Measurements from ENCODE around the gene DAB2IP. TPM values are rescaled to one million over a fixed set of nuclear protein-coding genes. Genes with fewer than 3 reads are reported as not detected.

Gene DAB2IP
- polyA plus RNA-seq, 1 donor from 2014 or later, result 17.3 TPM

DNA sequence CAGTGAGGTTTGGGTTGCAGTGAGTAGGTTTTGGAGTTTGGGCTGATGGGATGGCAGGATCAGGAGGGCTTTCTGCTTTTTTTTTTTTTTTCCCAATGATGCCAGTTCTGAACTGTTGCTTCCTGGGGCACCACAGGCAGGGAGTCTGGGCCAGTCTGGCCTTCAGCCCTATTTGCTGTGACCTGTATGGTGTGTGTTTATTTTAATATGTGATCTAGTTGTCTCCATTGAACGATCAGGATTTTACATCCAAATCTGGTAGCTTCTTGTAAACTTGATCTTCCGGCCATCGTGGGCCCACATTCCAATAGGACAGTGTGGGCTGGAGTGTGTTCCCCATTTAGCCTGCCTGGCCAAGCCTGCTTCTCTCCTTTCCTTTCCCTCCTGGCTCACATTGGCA is 25.8 kb upstream of the DAB2IP start:
- Histone ChIP-seq H2AFZ (ENCODE audit: low read depth, low read length) (no peak overlapping the region), H3K4me2 (ENCODE audit: low read length) (no peak overlapping the region), H3K9me3 (ENCODE audit: low read length) (no peaks in the 10 kb centered on the region), H3K27me3 (ENCODE audit: insufficient read depth, low read depth, low read length) (no peaks in the 10 kb centered on the region), H3K36me3 (ENCODE audit: insufficient read depth, low read length) (no peaks in the 10 kb centered on the region), H3K79me2 (replicated peaks; ENCODE audit: insufficient read depth, low read length) (no peaks in the 10 kb centered on the region), H3K4me3 (ENCODE audit: low read length) (no peak overlapping the region), H3K9ac (ENCODE audit: low read length) (no peak overlapping the region), H3K9me2 (ENCODE audit: insufficient read depth, low read length) (no peaks in the 10 kb centered on the region), H4K20me1 (ENCODE audit: insufficient read depth) (no peaks in the 10 kb centered on the region), H3K27ac (ENCODE audit: low read length) (no peak overlapping the region), H3F3A (ENCODE audit: insufficient read depth, low read length, poor library complexity, severe bottlenecking) (no peaks in the 10 kb centered on the region)
- TF ChIP-seq, protein P1, sequence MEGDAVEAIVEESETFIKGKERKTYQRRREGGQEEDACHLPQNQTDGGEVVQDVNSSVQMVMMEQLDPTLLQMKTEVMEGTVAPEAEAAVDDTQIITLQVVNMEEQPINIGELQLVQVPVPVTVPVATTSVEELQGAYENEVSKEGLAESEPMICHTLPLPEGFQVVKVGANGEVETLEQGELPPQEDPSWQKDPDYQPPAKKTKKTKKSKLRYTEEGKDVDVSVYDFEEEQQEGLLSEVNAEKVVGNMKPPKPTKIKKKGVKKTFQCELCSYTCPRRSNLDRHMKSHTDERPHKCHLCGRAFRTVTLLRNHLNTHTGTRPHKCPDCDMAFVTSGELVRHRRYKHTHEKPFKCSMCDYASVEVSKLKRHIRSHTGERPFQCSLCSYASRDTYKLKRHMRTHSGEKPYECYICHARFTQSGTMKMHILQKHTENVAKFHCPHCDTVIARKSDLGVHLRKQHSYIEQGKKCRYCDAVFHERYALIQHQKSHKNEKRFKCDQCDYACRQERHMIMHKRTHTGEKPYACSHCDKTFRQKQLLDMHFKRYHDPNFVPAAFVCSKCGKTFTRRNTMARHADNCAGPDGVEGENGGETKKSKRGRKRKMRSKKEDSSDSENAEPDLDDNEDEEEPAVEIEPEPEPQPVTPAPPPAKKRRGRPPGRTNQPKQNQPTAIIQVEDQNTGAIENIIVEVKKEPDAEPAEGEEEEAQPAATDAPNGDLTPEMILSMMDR (IDR thresholded peaks at IDR 0.05; ENCODE audit: poor library complexity, severe bottlenecking), result no peak
- TF ChIP-seq RAD21 (conservative IDR thresholded peaks at IDR 0.05) (no peak), POLR2AphosphoS5 (IDR thresholded peaks at IDR 0.05) (no peak), EZH2 (IDR thresholded peaks at IDR 0.05; ENCODE audit: borderline replicate concordance, insufficient read depth, low read length, poor library complexity, severe bottlenecking) (no peak), SMC3 (conservative IDR thresholded peaks at IDR 0.05; ENCODE audit: poor library complexity) (no peak)

DNA sequence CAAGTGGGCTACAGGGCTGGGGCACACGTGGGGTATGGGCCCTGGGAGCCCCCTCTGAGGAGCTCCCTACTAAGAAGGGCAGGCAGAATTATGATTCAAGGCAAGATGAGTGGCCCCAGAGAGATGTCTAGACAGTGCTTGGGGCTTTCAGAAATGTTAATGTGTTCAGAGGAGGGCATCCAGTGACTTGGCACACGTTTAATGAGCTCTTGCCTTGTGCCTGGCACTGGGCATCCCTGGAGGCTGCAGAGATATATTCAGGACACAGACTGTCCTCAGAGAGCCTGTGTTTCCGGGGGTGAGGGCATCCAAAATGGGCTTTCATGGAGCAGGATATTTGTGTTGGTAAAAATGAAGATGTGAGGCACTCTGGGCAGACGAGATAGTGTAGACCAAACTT is 25.4 kb upstream of the DAB2IP start:
- Histone ChIP-seq H3K9me3 (ENCODE audit: low read length) (no peaks in the 10 kb centered on the region), H3K36me3 (ENCODE audit: insufficient read depth, low read length) (no peaks in the 10 kb centered on the region), H3K4me2 (ENCODE audit: low read length) (no peak overlapping the region), H3K9me2 (ENCODE audit: insufficient read depth, low read length) (no peaks in the 10 kb centered on the region), H3K79me2 (replicated peaks; ENCODE audit: insufficient read depth, low read length) (no peaks in the 10 kb centered on the region), H3K9ac (ENCODE audit: low read length) (no peak overlapping the region), H3F3A (ENCODE audit: insufficient read depth, low read length, poor library complexity, severe bottlenecking) (no peaks in the 10 kb centered on the region), H2AFZ (ENCODE audit: low read depth, low read length) (no peak overlapping the region), H3K27ac (ENCODE audit: low read length) (no peak overlapping the region), H4K20me1 (ENCODE audit: insufficient read depth) (no peaks in the 10 kb centered on the region), H3K27me3 (ENCODE audit: insufficient read depth, low read depth, low read length) (no peaks in the 10 kb centered on the region), H3K4me3 (ENCODE audit: low read length) (no peak overlapping the region)
- TF ChIP-seq, protein P2, sequence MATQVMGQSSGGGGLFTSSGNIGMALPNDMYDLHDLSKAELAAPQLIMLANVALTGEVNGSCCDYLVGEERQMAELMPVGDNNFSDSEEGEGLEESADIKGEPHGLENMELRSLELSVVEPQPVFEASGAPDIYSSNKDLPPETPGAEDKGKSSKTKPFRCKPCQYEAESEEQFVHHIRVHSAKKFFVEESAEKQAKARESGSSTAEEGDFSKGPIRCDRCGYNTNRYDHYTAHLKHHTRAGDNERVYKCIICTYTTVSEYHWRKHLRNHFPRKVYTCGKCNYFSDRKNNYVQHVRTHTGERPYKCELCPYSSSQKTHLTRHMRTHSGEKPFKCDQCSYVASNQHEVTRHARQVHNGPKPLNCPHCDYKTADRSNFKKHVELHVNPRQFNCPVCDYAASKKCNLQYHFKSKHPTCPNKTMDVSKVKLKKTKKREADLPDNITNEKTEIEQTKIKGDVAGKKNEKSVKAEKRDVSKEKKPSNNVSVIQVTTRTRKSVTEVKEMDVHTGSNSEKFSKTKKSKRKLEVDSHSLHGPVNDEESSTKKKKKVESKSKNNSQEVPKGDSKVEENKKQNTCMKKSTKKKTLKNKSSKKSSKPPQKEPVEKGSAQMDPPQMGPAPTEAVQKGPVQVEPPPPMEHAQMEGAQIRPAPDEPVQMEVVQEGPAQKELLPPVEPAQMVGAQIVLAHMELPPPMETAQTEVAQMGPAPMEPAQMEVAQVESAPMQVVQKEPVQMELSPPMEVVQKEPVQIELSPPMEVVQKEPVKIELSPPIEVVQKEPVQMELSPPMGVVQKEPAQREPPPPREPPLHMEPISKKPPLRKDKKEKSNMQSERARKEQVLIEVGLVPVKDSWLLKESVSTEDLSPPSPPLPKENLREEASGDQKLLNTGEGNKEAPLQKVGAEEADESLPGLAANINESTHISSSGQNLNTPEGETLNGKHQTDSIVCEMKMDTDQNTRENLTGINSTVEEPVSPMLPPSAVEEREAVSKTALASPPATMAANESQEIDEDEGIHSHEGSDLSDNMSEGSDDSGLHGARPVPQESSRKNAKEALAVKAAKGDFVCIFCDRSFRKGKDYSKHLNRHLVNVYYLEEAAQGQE (IDR thresholded peaks at IDR 0.05; ENCODE audit: borderline replicate concordance), result no peak
- no peak for TF ChIP-seq MXI1 (conservative IDR thresholded peaks at IDR 0.05; ENCODE audit: poor library complexity, severe bottlenecking)
- TF ChIP-seq EP300 (conservative IDR thresholded peaks at IDR 0.05; ENCODE audit: poor library complexity, severe bottlenecking), result no peak

DNA sequence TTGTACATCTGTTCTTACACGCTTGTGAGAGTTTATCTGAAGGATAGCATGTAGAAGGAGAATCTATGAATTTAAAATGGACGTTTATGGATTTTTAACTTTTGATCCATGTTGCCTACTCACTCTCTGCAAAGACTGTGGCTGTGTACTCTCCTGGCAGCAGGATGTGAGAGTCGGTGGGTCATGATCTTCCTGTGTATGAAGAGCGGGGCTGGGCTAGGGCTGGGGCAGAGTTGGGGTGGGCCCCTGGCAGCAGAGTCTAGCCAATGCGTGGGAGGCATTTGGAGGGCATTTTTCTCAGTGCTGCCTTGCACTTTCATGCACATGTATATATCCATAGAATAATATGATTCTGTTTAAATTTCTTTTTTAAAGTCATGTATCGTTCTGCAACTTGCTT is 24.0 kb upstream of the DAB2IP start:
- no peaks in the 10 kb centered on the region for H3K9me2 ChIP-seq (ENCODE audit: insufficient read depth, low read length)
- H3K27ac ChIP-seq (ENCODE audit: low read length), result no peak overlapping the region
- H2AFZ ChIP-seq (ENCODE audit: low read depth, low read length), result no peak overlapping the region
- no peaks in the 10 kb centered on the region for H3K79me2 ChIP-seq (replicated peaks; ENCODE audit: insufficient read depth, low read length)
- no peaks in the 10 kb centered on the region for H3K36me3 ChIP-seq (ENCODE audit: insufficient read depth, low read length)
- H3K9ac ChIP-seq (ENCODE audit: low read length), result no peak overlapping the region
- no peaks in the 10 kb centered on the region for H3F3A ChIP-seq (ENCODE audit: insufficient read depth, low read length, poor library complexity, severe bottlenecking)
- TF ChIP-seq POLR2AphosphoS5 (IDR thresholded peaks at IDR 0.05), result no peak
- no peak for TF ChIP-seq EP300 (conservative IDR thresholded peaks at IDR 0.05; ENCODE audit: poor library complexity, severe bottlenecking)
- no peak for TF ChIP-seq SMC3 (conservative IDR thresholded peaks at IDR 0.05; ENCODE audit: poor library complexity)
- no peak for TF ChIP-seq MXI1 (conservative IDR thresholded peaks at IDR 0.05; ENCODE audit: poor library complexity, severe bottlenecking)
- TF ChIP-seq, protein P1 (IDR thresholded peaks at IDR 0.05; ENCODE audit: poor library complexity, severe bottlenecking), result no peak
- TF ChIP-seq TAF1 (IDR thresholded peaks at IDR 0.05; ENCODE audit: low read depth), result no peak
- no peak for TF ChIP-seq RAD21 (conservative IDR thresholded peaks at IDR 0.05)
- TF ChIP-seq, protein P2 (IDR thresholded peaks at IDR 0.05; ENCODE audit: borderline replicate concordance), result no peak
- no peak for TF ChIP-seq EZH2 (IDR thresholded peaks at IDR 0.05; ENCODE audit: borderline replicate concordance, insufficient read depth, low read length, poor library complexity, severe bottlenecking)
- H4K20me1 ChIP-seq (ENCODE audit: insufficient read depth), result no peaks in the 10 kb centered on the region
- H3K9me3 ChIP-seq (ENCODE audit: low read length), result no peaks in the 10 kb centered on the region
- H3K4me3 ChIP-seq (ENCODE audit: low read length), result no peak overlapping the region
- H3K27me3 ChIP-seq (ENCODE audit: insufficient read depth, low read depth, low read length), result no peaks in the 10 kb centered on the region
- no peak overlapping the region for H3K4me2 ChIP-seq (ENCODE audit: low read length)

Measured in neural cell (in vitro differentiated cells).